NCI-H345 treated with DMSO at 0.1 percent for 48 hours (cell line): Measurements from ENCODE around the gene POLR2L.

ENCODE experiments used
- DNase-seq: peaks from one replicate; lab custom pipeline; 2025; ENCODE audit not compliant: unreplicated experiment; lab: John Stamatoyannopoulos, UW

POLR2L gene

GRCh38 chr11:842370-843002 is at the start of gene POLR2L, which contains the start of gene TSPAN4:
Gene POLR2L (minus strand): TSS chr11:842529. CDS start chr11:842508, 21 bp downstream.
Gene TSPAN4 (plus strand): TSS chr11:842852. CDS start chr11:850305, 7,453 bp downstream.
- peak; percentile 58 for DNase-seq

GRCh38 chr11:890794-891540 is 48.6 kb upstream of the POLR2L start:
- DNase-seq: peak; percentile 49

GRCh38 chr11:889687-890475 is 47.6 kb upstream of the POLR2L start:
- no peak for DNase-seq

GRCh38 chr11:889257-889656 is 46.9 kb upstream of the POLR2L start:
- no peak for DNase-seq

GRCh38 chr11:888310-889212 is 46.2 kb upstream of the POLR2L start:
- DNase-seq: no peak

GRCh38 chr11:887589-887988 is 45.3 kb upstream of the POLR2L start:
- no peak for DNase-seq

GRCh38 chr11:886568-886967 is 44.2 kb upstream of the POLR2L start:
- DNase-seq: no peak

- DNase-seq: no peak
These were observed 42.3 kb upstream of the POLR2L start for GRCh38 chr11:884578-885070.

- no peak for DNase-seq
These were observed 41.2 kb upstream of the POLR2L start for GRCh38 chr11:883527-883926.

- no peak for DNase-seq
These were observed 40.3 kb upstream of the POLR2L start for GRCh38 chr11:882596-882995.

- no peak for DNase-seq
These were observed 38.1 kb upstream of the POLR2L start for GRCh38 chr11:880447-880846.

GRCh38 chr11:877565-877964 is 35.2 kb upstream of the POLR2L start:
- DNase-seq: no peak

- no peak for DNase-seq
These were observed 34.2 kb upstream of the POLR2L start for GRCh38 chr11:876545-876944.

GRCh38 chr11:875769-876301 is 33.5 kb upstream of the POLR2L start:
- DNase-seq: no peak

GRCh38 chr11:875203-875602 is 32.9 kb upstream of the POLR2L start:
- DNase-seq: no peak

GRCh38 chr11:873706-874105 is 31.4 kb upstream of the POLR2L start:
- no peak for DNase-seq

GRCh38 chr11:872799-873198 is 30.5 kb upstream of the POLR2L start:
- DNase-seq: no peak

GRCh38 chr11:871472-871871 is 29.1 kb upstream of the POLR2L start:
- DNase-seq: no peak

- no peak for DNase-seq
These were observed 28.1 kb upstream of the POLR2L start for GRCh38 chr11:870418-870817.

- no peak for DNase-seq
These were observed 27.7 kb upstream of the POLR2L start for GRCh38 chr11:870127-870413.
